ENCODE data around the gene SDHA.
"Not testable (repeated sequence)": the region's sequence is repeated elsewhere in the genome, so short reads cannot be mapped to it uniquely, and the experiment has no call there.

DNA sequence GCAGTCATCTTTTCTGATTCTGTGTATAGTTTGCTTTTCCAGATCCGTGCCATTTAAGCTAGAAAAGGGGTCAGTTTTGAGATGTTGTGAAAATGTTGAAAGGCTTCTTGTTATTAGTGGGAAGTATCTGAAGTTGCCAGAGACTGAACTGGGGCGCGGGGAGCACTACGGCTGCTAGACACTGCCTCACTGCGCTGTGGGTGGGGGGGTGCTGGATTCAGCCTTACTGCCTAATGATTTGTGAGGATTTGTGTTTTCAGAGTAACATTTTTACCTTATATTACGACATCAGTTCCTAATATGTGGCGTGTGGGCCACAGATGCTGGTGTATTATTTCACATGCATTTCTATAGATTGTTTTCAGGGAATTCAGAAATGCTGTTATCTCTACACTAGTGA is 55.4 kb downstream of the SDHA start:
- TF ChIP-seq, protein P1, sequence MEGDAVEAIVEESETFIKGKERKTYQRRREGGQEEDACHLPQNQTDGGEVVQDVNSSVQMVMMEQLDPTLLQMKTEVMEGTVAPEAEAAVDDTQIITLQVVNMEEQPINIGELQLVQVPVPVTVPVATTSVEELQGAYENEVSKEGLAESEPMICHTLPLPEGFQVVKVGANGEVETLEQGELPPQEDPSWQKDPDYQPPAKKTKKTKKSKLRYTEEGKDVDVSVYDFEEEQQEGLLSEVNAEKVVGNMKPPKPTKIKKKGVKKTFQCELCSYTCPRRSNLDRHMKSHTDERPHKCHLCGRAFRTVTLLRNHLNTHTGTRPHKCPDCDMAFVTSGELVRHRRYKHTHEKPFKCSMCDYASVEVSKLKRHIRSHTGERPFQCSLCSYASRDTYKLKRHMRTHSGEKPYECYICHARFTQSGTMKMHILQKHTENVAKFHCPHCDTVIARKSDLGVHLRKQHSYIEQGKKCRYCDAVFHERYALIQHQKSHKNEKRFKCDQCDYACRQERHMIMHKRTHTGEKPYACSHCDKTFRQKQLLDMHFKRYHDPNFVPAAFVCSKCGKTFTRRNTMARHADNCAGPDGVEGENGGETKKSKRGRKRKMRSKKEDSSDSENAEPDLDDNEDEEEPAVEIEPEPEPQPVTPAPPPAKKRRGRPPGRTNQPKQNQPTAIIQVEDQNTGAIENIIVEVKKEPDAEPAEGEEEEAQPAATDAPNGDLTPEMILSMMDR (optimal IDR thresholded peaks at IDR 0.05 in 1 of 3, IDR thresholded peaks at IDR 0.05 in 1 of 3, conservative IDR thresholded peaks at IDR 0.05 in 1 of 3; ENCODE audit: extremely low read depth in 1 of 3, insufficient read depth in 2 of 3, low read length in 3 of 3), result not testable (repeated sequence)
- TF ChIP-seq EZH2 (IDR thresholded peaks at IDR 0.05; ENCODE audit: low read length), result not testable (repeated sequence)
